GM12878 (cell line): ENCODE measurements around the gene CNNM4. TPM values are rescaled to one million over a fixed set of nuclear protein-coding genes. Genes with fewer than 3 reads are reported as not detected.

Source experiments
- ATAC-seq: fragments of 200-7000 bp; cut with Tn5 transposase; 3 replicates; pipeline ENCODE4 v1.9.1; 2020; ENCODE audit warnings: mild to moderate bottlenecking, moderate library complexity
- BruUV-seq: library from RNA; stranded (reverse); fragments of 400-500 nt; replicated peaks from 2 replicates; lab custom pipeline; 2021; lab: Mats Ljungman, UMichigan
- CTCF ChIA-PET: fragments of 300-600 bp; sonication (Branson Sonifier 250); formaldehyde crosslinking; extraction: SDS; loops from one replicate; lab custom pipeline; 2021; ENCODE audit warnings: inconsistent platforms; lab: Yijun Ruan, JAX
- POLR2A ChIA-PET: fragments of 350-600 bp; formaldehyde crosslinking; extraction: SDS; loops from one replicate; lab custom pipeline; 2021; ENCODE audit warnings: inconsistent platforms; lab: Charles Lee
- RAD21 ChIA-PET: fragments of 300-600 bp; sonication (Branson Sonifier 250); formaldehyde crosslinking; loops from one replicate; lab custom pipeline; 2023; ENCODE audit warnings: antibody characterized with exemption; ENCODE audit not compliant: unreplicated experiment; lab: Charles Lee
- SMC1A ChIA-PET: fragments of 300-600 bp; sonication (Branson Sonifier 250); formaldehyde crosslinking; loops from one replicate; lab custom pipeline; 2023; ENCODE audit not compliant: unreplicated experiment, uncharacterized antibody; lab: Charles Lee
- DNase-seq: peaks from one replicate; pipeline ENCODE4 v3.0.0-alpha.2; 2011; ENCODE audit warnings: low read depth, low spot score
- FAIRE-seq: peaks from 3 replicates; lab custom pipeline; 2011; peaks lifted over from hg19 to GRCh38; lab: Jason Lieb, UNC
- H2AFZ ChIP-seq: 2 replicates; pipeline ENCODE4 v1.6.0; 2011; ENCODE audit warnings: low read depth, low read length, control low read depth; ENCODE audit not compliant: control insufficient read depth
- H3K27ac ChIP-seq: 2 replicates; pipeline ENCODE4 v1.5.1; 2011; ENCODE audit warnings: control low read depth; ENCODE audit not compliant: control insufficient read depth, insufficient read depth
- H3K27me3 ChIP-seq, 2 experiments: replicated peaks in 1 of 2; 2 replicates each; pipeline versions ENCODE4 v1.6.0 to v1.6.1; 2011; ENCODE audit warnings: low read length in 1 of 2; ENCODE audit not compliant: control insufficient read depth in 2 of 2, insufficient read depth in 2 of 2
- H3K36me3 ChIP-seq, 2 experiments: 2 replicates each; pipeline ENCODE4 v1.5.1; 2011; ENCODE audit warnings: low read length in 1 of 2; ENCODE audit not compliant: control insufficient read depth in 2 of 2, insufficient read depth in 2 of 2
- H3K4me1 ChIP-seq: 2 replicates; pipeline ENCODE4 v1.6.1; 2011; ENCODE audit warnings: mild to moderate bottlenecking, low read length, moderate library complexity, mixed read lengths; ENCODE audit not compliant: control insufficient read depth, insufficient read depth
- H3K4me2 ChIP-seq: 2 replicates; pipeline ENCODE4 v1.6.0; 2011; ENCODE audit warnings: control low read depth; ENCODE audit not compliant: control insufficient read depth, insufficient read depth
- H3K4me3 ChIP-seq: fragments of 200-600 bp; sonication (generic); 2 replicates; pipeline ENCODE4 v1.5.1; 2016
- H3K79me2 ChIP-seq: 2 replicates; pipeline ENCODE4 v1.6.0; 2011; ENCODE audit warnings: low read length; ENCODE audit not compliant: control insufficient read depth, insufficient read depth
- H3K9ac ChIP-seq: 2 replicates; pipeline ENCODE4 v1.8.0; 2011; ENCODE audit warnings: low read length, control low read depth, mixed read lengths; ENCODE audit not compliant: control insufficient read depth, insufficient read depth
- H3K9me3 ChIP-seq: replicated peaks from 3 replicates; pipeline ENCODE4 v1.5.1; 2011; ENCODE audit warnings: mild to moderate bottlenecking, low read length; ENCODE audit not compliant: control insufficient read depth, insufficient read depth
- H4K20me1 ChIP-seq: 2 replicates; pipeline ENCODE4 v1.6.0; 2011; ENCODE audit not compliant: control insufficient read depth, insufficient read depth
- CEBPB ChIP-seq, 2 experiments: fragments of 150-350 bp in 1 of 2; IDR thresholded peaks; 2 replicates each; pipeline ENCODE4 v1.6.1; 2012 to 2014; ENCODE audit warnings: low read depth in 2 of 2, low read length in 2 of 2, borderline replicate concordance in 1 of 2, inconsistent platforms in 1 of 2
- ELK1 ChIP-seq: IDR thresholded peaks from 2 replicates; pipeline ENCODE4 v1.6.1; 2012; ENCODE audit warnings: low read depth, low read length, improper control_type of control experiment
- MAX ChIP-seq: IDR thresholded peaks from 2 replicates; pipeline ENCODE4 v1.6.1; 2012; ENCODE audit warnings: low read depth, low read length, improper control_type of control experiment
- POLR2A ChIP-seq: IDR thresholded peaks from 2 replicates; pipeline ENCODE4 v1.6.1; 2011; ENCODE audit warnings: low read depth, mild to moderate bottlenecking, low read length
- POLR2AphosphoS5 ChIP-seq: IDR thresholded peaks from 2 replicates; pipeline ENCODE4 v1.6.1; 2011; ENCODE audit warnings: mild to moderate bottlenecking, low read length, inconsistent platforms
- RELB ChIP-seq: fragments of 450-650 bp; IDR thresholded peaks from 2 replicates; pipeline ENCODE4 v1.6.1; 2017; ENCODE audit warnings: low read depth, mild to moderate bottlenecking, moderate library complexity
- RFX5 ChIP-seq: IDR thresholded peaks from 2 replicates; pipeline ENCODE4 v1.6.1; 2011; ENCODE audit warnings: low read depth, low read length, improper control_type of control experiment
- TCF7 ChIP-seq: IDR thresholded peaks from 2 replicates; pipeline ENCODE4 v1.6.1; 2014; ENCODE audit warnings: antibody characterized with exemption, borderline replicate concordance
- ZNF217 ChIP-seq: fragments of 450-650 bp; IDR thresholded peaks from 2 replicates; pipeline ENCODE4 v1.6.1; 2017; ENCODE audit warnings: antibody characterized with exemption, mild to moderate bottlenecking
- ZNF274 ChIP-seq: IDR thresholded peaks from one replicate; pipeline ENCODE4 v1.8.0; 2011; ENCODE audit not compliant: insufficient read length, insufficient read depth
- ZNF384 ChIP-seq: IDR thresholded peaks from 2 replicates; pipeline ENCODE4 v1.6.1; 2012; ENCODE audit warnings: low read depth, mild to moderate bottlenecking, low read length, improper control_type of control experiment, borderline replicate concordance
- whole genome bisulfite sequencing: methylation state at CpG from one replicate; pipeline ENCODE4 v1.1.6; 2016; ENCODE audit warnings: low lambda C conversion rate; ENCODE audit not compliant: insufficient replicate concordance, insufficient coverage; ENCODE audit errors: missing lambda C conversion rate; 5-methylcytosine and 5-hydroxymethylcytosine counted together
- in situ Hi-C: fragments of 300-500 bp; cut with MboI; formaldehyde crosslinking; loops from 9 replicates; pipeline ENCODE4 v1.14.3; 2018; ENCODE audit warnings: mixed read lengths
- intact Hi-C: fragments of 100-400 bp; cut with micrococcal nuclease; formaldehyde crosslinking; loops from one replicate; pipeline ENCODE4 v1.14.2; 2022; ENCODE audit not compliant: unreplicated experiment
- polyA plus RNA-seq, 11 experiments: library from polyadenylated mRNA; depleted of rRNA in 4 of 11; unstranded in 6 of 11; stranded (reverse) in 5 of 11; fragments of >200 nt; fragmentation: Nextera tagmentation in 4 of 11; fragmentation: Illumina TruSeq in 1 of 11; extraction: Ambion mirVana in 4 of 11; extraction: Trizol in 1 of 11; gene quantifications; 1 replicate in 1 of 11; 2 replicates in 10 of 11; pipeline versions ENCODE4 v1.2.1 to v1.2.3, GENCODE V29; 2011 to 2016; ENCODE audit warnings: inconsistent platforms in 2 of 11, missing spikeins in 2 of 11, low read depth in 1 of 11
- total RNA-seq, 4 experiments: library from RNA; depleted of rRNA in 3 of 4; stranded (reverse); fragments of >200 nt in 3 of 4; fragmentation: Illumina TruSeq in 1 of 4; extraction: Trizol in 1 of 4; gene quantifications; 2 replicates each; pipeline versions ENCODE4 v1.2.1 to v1.2.3, GENCODE V29; 2013 to 2021

The CNNM4 gene
- total and polyA plus RNA-seq, 10 of the 15 experiments (the other 5 are each of a cell fraction or from before 2014, with no cell fraction given) = 2.4 to 13.8 (median 8.1) TPM

GRCh38 chr2:96802721-96803120, 42.0 kb downstream of the CNNM4 start:
- ATAC-seq (no peak), FAIRE-seq (no peak), DNase-seq (no peak)
- Histone ChIP-seq H3K9me3 (no peaks in the 10 kb centered on the region), H3K9ac (no peak overlapping the region), H3K36me3 (peaks cover 15 to 22% of the 10 kb centered on the region in 2 experiments), H4K20me1 (no peaks in the 10 kb centered on the region), H3K4me3 (no peak overlapping the region), H3K4me2 (no peak overlapping the region), H2AFZ (no peak overlapping the region), H3K79me2 (no peaks in the 10 kb centered on the region), H3K4me1 (peaks cover 22% of the 10 kb centered on the region), H3K27me3 (no peaks in the 10 kb centered on the region), H3K27ac (peak overlapping the region; percentile 37; the same call in 1 of the 2 replicates)
- intact Hi-C loops (loop anchor here (5.0 kb wide), 1 partner anchor 165 kb away; the partner anchor contains the start of gene KANSL3), in situ Hi-C loops (no loop called here)
- TF ChIP-seq RELB (no peak), POLR2AphosphoS5 (no peak), CEBPB (IDR thresholded peaks at IDR 0.05; ENCODE audit: borderline replicate concordance in 1 of 2, low read depth in 2 of 2, low read length in 2 of 2) (no peak), RFX5 (no peak), TCF7 (no peak), ZNF274 (no peak), ZNF217 (no peak), ELK1 (no peak), ZNF384 (no peak), MAX (no peak), POLR2A (no peak)
- BruUV-seq = no TSS peak
- CTCF ChIA-PET = interaction anchor here (0.8 to 2.6 kb wide), 6 partner anchors 10 to 209 kb away, joined by 3 to 12 read pairs (median 6); no protein-coding TSS in a partner anchor
- RAD21 ChIA-PET = interaction anchor here (0.6 to 2.0 kb wide), 4 partner anchors 12 to 245 kb away, joined by 3 to 6 read pairs (median 4); no protein-coding TSS in a partner anchor
- SMC1A ChIA-PET = interaction anchor here (0.8 to 2.2 kb wide), 3 partner anchors 40 to 198 kb away, joined by 3 to 7 read pairs (median 3); no protein-coding TSS in a partner anchor
- POLR2A ChIA-PET = interaction anchor here (1.0 kb wide), 1 partner anchor 29 kb away, joined by 3 read pairs; no protein-coding TSS in a partner anchor
- WGBS = 98% methylated on average over 7 of the region's 7 CpGs
